GM12878 (cell line): Measurements from ENCODE around the gene DALRD3. TPM values are rescaled to one million over a fixed set of nuclear protein-coding genes. Genes with fewer than 3 reads are reported as not detected.

Experiments
- ASH2L ChIP-seq: fragments of 300-600, 200-600 bp; sonication (generic); IDR thresholded peaks from 2 replicates; pipeline ENCODE4 v1.6.1; 2017; ENCODE audit warnings: low read depth, mild to moderate bottlenecking, borderline replicate concordance
- CBX5 ChIP-seq: sonication (generic); IDR thresholded peaks from 2 replicates; pipeline ENCODE4 v1.6.1; 2016; ENCODE audit warnings: low read depth, moderate library complexity, mild to moderate bottlenecking, inconsistent platforms
- GABPA ChIP-seq: IDR thresholded peaks from 2 replicates; pipeline ENCODE4 v1.6.1; 2014; ENCODE audit warnings: antibody characterized with exemption, low read depth, mild to moderate bottlenecking, inconsistent platforms
- JUNB ChIP-seq: IDR thresholded peaks from 2 replicates; pipeline ENCODE4 v1.6.1; 2016; ENCODE audit warnings: antibody characterized with exemption, mild to moderate bottlenecking
- MYC ChIP-seq: IDR thresholded peaks from 2 replicates; pipeline ENCODE4 v1.6.1; 2011; ENCODE audit warnings: mild to moderate bottlenecking, low read length, moderate library complexity, inconsistent platforms; ENCODE audit not compliant: insufficient read depth, insufficient replicate concordance, insufficient read length, severe bottlenecking
- NBN ChIP-seq: fragments of 450-650 bp; IDR thresholded peaks from 2 replicates; pipeline ENCODE4 v1.6.1; 2016
- NR2C1 ChIP-seq: fragments of 450-650 bp; IDR thresholded peaks from 2 replicates; pipeline ENCODE4 v1.6.1; 2017; ENCODE audit warnings: antibody characterized with exemption, mild to moderate bottlenecking, moderate library complexity
- NR2C2 ChIP-seq: IDR thresholded peaks from 2 replicates; pipeline ENCODE4 v1.6.1; 2011; ENCODE audit warnings: borderline replicate concordance, low read depth; ENCODE audit not compliant: control insufficient read depth, insufficient read length
- PAX5 ChIP-seq: IDR thresholded peaks from 2 replicates; pipeline ENCODE4 v1.6.1; 2011; ENCODE audit warnings: low read depth, low read length, borderline replicate concordance
- PAX8 ChIP-seq: fragments of 450-650 bp; IDR thresholded peaks from 2 replicates; pipeline ENCODE4 v1.6.1; 2017; ENCODE audit warnings: mild to moderate bottlenecking, moderate library complexity
- PKNOX1 ChIP-seq: fragments of 450-650 bp; IDR thresholded peaks from 2 replicates; pipeline ENCODE4 v1.6.1; 2016; ENCODE audit warnings: mild to moderate bottlenecking
- RB1 ChIP-seq: fragments of 450-650 bp; formaldehyde crosslinking; IDR thresholded peaks from 2 replicates; pipeline ENCODE4 v1.6.1; 2017; ENCODE audit warnings: mild to moderate bottlenecking, borderline replicate concordance
- RBBP5 ChIP-seq: fragments of 200-600 bp; sonication (generic); conservative IDR thresholded peaks from 2 replicates; pipeline ENCODE4 v1.6.1; 2016
- RCOR1 ChIP-seq: conservative IDR thresholded peaks from 2 replicates; pipeline ENCODE4 v1.6.1; 2012; ENCODE audit warnings: low read depth, low read length, improper control_type of control experiment
- SKIL ChIP-seq: fragments of 450-650 bp; IDR thresholded peaks from 2 replicates; pipeline ENCODE4 v1.6.1; 2017; ENCODE audit warnings: mild to moderate bottlenecking, low read depth, inconsistent platforms; ENCODE audit not compliant: poor library complexity, severe bottlenecking
- SUPT20H ChIP-seq: IDR thresholded peaks from 2 replicates; pipeline ENCODE4 v1.6.1; 2011; ENCODE audit warnings: low read depth, mild to moderate bottlenecking, low read length, moderate library complexity, borderline replicate concordance; ENCODE audit not compliant: control insufficient read depth
- ZNF24 ChIP-seq: fragments of 450-650 bp; IDR thresholded peaks from 2 replicates; pipeline ENCODE4 v1.6.1; 2017; ENCODE audit warnings: antibody characterized with exemption, mild to moderate bottlenecking
- ZNF622 ChIP-seq: fragments of 450-650 bp; IDR thresholded peaks from 2 replicates; pipeline ENCODE4 v1.6.1; 2017; ENCODE audit warnings: mild to moderate bottlenecking, inconsistent platforms
- polyA plus RNA-seq, 11 experiments: library from polyadenylated mRNA; depleted of rRNA in 4 of 11; unstranded in 6 of 11; stranded (reverse) in 5 of 11; fragments of >200 nt; fragmentation: Nextera tagmentation in 4 of 11; fragmentation: Illumina TruSeq in 1 of 11; extraction: Ambion mirVana in 4 of 11; extraction: Trizol in 1 of 11; gene quantifications; 1 replicate in 1 of 11; 2 replicates in 10 of 11; pipeline versions ENCODE4 v1.2.1 to v1.2.3, GENCODE V29; 2011 to 2016; ENCODE audit warnings: inconsistent platforms in 2 of 11, missing spikeins in 2 of 11, low read depth in 1 of 11
- total RNA-seq, 4 experiments: library from RNA; depleted of rRNA in 3 of 4; stranded (reverse); fragments of >200 nt in 3 of 4; fragmentation: Illumina TruSeq in 1 of 4; extraction: Trizol in 1 of 4; gene quantifications; 2 replicates each; pipeline versions ENCODE4 v1.2.1 to v1.2.3, GENCODE V29; 2013 to 2021
- TF ChIP-seq, protein P1 (sequence below): IDR thresholded peaks from 2 replicates; pipeline ENCODE4 v1.6.1; 2012; ENCODE audit warnings: mild to moderate bottlenecking, low read depth, low read length
- TF ChIP-seq, protein P2 (sequence below): fragments of 450-650 bp; IDR thresholded peaks from 2 replicates; pipeline ENCODE4 v1.6.1; 2017; ENCODE audit warnings: antibody characterized with exemption, mild to moderate bottlenecking, moderate library complexity

Gene DALRD3
- total and polyA plus RNA-seq, 10 of the 15 experiments (the other 5 are each of a cell fraction or from before 2014, with no cell fraction given): 10.1 to 28.2 (median 21.6) TPM

DNA sequence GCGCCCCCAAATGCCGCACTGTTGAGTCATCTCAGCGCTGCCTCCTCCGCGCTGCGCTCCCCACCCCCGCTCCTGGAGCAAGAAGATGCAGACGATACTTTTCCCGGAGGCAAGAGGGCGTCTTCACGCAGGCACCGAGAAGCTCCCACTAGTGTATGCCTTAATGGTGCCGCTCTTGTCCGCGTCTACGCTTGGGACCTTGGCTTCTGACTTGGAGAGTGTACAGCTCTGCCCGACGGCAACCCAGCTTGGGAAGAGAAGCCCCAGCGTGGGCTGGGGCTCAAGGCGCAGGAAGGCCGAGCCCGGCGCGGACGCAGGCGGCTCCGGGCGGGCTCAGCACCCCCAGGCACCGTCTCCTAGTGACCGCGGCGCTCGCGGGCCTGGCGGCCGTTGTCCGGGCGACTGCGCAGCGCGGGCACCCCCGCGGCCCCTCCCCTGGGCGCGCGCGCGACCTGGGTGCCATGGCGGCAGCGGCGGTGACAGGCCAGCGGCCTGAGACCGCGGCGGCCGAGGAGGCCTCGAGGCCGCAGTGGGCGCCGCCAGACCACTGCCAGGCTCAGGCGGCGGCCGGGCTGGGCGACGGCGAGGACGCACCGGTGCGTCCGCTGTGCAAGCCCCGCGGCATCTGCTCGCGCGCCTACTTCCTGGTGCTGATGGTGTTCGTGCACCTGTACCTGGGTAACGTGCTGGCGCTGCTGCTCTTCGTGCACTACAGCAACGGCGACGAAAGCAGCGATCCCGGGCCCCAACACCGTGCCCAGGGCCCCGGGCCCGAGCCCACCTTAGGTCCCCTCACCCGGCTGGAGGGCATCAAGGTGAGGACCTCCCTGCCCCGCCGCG is 28.4 kb downstream of the DALRD3 start, which contains the start of gene P4HTM (continued):
- no peak for TF ChIP-seq CBX5
- TF ChIP-seq MYC: peak; percentile 30
- TF ChIP-seq RB1: peak; percentile 62; the same call in 1 of the 2 replicates
- no peak for TF ChIP-seq RBBP5
- peak; percentile 63; the same call in 1 of the 2 replicates for TF ChIP-seq JUNB
- peak; percentile 67; the same call in 1 of the 2 replicates for TF ChIP-seq NBN
- no peak for TF ChIP-seq SKIL
- TF ChIP-seq GABPA: no peak
- TF ChIP-seq PAX8: no peak
- peak; percentile 38; the same call in 1 of the 2 replicates for TF ChIP-seq NR2C1
- no peak for TF ChIP-seq ZNF24
- no peak for TF ChIP-seq PAX5
- TF ChIP-seq, protein P1, sequence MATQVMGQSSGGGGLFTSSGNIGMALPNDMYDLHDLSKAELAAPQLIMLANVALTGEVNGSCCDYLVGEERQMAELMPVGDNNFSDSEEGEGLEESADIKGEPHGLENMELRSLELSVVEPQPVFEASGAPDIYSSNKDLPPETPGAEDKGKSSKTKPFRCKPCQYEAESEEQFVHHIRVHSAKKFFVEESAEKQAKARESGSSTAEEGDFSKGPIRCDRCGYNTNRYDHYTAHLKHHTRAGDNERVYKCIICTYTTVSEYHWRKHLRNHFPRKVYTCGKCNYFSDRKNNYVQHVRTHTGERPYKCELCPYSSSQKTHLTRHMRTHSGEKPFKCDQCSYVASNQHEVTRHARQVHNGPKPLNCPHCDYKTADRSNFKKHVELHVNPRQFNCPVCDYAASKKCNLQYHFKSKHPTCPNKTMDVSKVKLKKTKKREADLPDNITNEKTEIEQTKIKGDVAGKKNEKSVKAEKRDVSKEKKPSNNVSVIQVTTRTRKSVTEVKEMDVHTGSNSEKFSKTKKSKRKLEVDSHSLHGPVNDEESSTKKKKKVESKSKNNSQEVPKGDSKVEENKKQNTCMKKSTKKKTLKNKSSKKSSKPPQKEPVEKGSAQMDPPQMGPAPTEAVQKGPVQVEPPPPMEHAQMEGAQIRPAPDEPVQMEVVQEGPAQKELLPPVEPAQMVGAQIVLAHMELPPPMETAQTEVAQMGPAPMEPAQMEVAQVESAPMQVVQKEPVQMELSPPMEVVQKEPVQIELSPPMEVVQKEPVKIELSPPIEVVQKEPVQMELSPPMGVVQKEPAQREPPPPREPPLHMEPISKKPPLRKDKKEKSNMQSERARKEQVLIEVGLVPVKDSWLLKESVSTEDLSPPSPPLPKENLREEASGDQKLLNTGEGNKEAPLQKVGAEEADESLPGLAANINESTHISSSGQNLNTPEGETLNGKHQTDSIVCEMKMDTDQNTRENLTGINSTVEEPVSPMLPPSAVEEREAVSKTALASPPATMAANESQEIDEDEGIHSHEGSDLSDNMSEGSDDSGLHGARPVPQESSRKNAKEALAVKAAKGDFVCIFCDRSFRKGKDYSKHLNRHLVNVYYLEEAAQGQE: no peak
- TF ChIP-seq ASH2L: 0 out of 2 replicates have a peak, but pooled peaks have one; percentile 7
- no peak for TF ChIP-seq NR2C2
- TF ChIP-seq RCOR1: no peak
- no peak for TF ChIP-seq SUPT20H
- TF ChIP-seq, protein P2, sequence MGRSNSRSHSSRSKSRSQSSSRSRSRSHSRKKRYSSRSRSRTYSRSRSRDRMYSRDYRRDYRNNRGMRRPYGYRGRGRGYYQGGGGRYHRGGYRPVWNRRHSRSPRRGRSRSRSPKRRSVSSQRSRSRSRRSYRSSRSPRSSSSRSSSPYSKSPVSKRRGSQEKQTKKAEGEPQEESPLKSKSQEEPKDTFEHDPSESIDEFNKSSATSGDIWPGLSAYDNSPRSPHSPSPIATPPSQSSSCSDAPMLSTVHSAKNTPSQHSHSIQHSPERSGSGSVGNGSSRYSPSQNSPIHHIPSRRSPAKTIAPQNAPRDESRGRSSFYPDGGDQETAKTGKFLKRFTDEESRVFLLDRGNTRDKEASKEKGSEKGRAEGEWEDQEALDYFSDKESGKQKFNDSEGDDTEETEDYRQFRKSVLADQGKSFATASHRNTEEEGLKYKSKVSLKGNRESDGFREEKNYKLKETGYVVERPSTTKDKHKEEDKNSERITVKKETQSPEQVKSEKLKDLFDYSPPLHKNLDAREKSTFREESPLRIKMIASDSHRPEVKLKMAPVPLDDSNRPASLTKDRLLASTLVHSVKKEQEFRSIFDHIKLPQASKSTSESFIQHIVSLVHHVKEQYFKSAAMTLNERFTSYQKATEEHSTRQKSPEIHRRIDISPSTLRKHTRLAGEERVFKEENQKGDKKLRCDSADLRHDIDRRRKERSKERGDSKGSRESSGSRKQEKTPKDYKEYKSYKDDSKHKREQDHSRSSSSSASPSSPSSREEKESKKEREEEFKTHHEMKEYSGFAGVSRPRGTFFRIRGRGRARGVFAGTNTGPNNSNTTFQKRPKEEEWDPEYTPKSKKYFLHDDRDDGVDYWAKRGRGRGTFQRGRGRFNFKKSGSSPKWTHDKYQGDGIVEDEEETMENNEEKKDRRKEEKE: no peak
- no peak for TF ChIP-seq ZNF622
- no peak for TF ChIP-seq PKNOX1
